HEK293 (cell line): Measurements from ENCODE around the gene BTBD16.

ENCODE experiments used
- CTCF ChIA-PET: fragments of 350-600 bp; formaldehyde crosslinking; extraction: SDS; loops from one replicate; lab custom pipeline; 2021; ENCODE audit warnings: antibody characterized with exemption; lab: Yijun Ruan, JAX
- POLR2A ChIA-PET: fragments of 300-600 bp; formaldehyde crosslinking; extraction: SDS; loops from one replicate; lab custom pipeline; 2020; ENCODE audit warnings: antibody characterized with exemption, inconsistent platforms; lab: Yijun Ruan, JAX
- H3K27ac ChIP-seq: fragments of 200-500 bp; sonication (Bioruptor generic); 2 replicates; pipeline ENCODE4 v1.5.1; 2014; ENCODE audit warnings: low read depth, low read length, control low read depth, inconsistent platforms; ENCODE audit errors: extremely low read depth
- H3K36me3 ChIP-seq, 2 experiments: fragments of 200-500 bp in 1 of 2; sonication (Bioruptor generic) in 1 of 2; 1 replicate in 1 of 2; 2 replicates in 1 of 2; pipeline ENCODE4 v1.5.1; 2014 to 2017; ENCODE audit warnings: inconsistent platforms in 2 of 2, low read length in 2 of 2; ENCODE audit not compliant: control insufficient read depth in 2 of 2, insufficient read depth in 1 of 2
- H3K4me1 ChIP-seq: fragments of 200-500 bp; sonication (Bioruptor generic); 2 replicates; pipeline ENCODE4 v1.5.1; 2014; ENCODE audit warnings: mild to moderate bottlenecking, low read length, inconsistent platforms; ENCODE audit not compliant: control insufficient read depth, insufficient read depth
- H3K4me3 ChIP-seq: 2 replicates; pipeline ENCODE4 v1.5.1; 2011; ENCODE audit warnings: low read depth, mild to moderate bottlenecking, control low read depth, low read length, moderate library complexity
- H3K9me3 ChIP-seq: fragments of 200-500 bp; sonication (Bioruptor generic); 2 replicates; pipeline ENCODE4 v1.5.1; 2014; ENCODE audit warnings: low read depth, low read length, inconsistent platforms; ENCODE audit not compliant: control insufficient read depth, insufficient read depth
- GLI2 ChIP-seq: fragments of 450-650 bp; formaldehyde crosslinking; IDR thresholded peaks from 2 replicates; pipeline ENCODE4; 2017; ENCODE audit warnings: missing biosample characterization, missing genetic modification characterization, low read depth, borderline replicate concordance
- KLF17 ChIP-seq: fragments of 450-650 bp; formaldehyde crosslinking; IDR thresholded peaks from 2 replicates; pipeline ENCODE4 v1.5.1; 2016; ENCODE audit warnings: missing biosample characterization, missing genetic modification characterization
- OVOL3 ChIP-seq: fragments of 450-650 bp; formaldehyde crosslinking; IDR thresholded peaks from 2 replicates; pipeline ENCODE4 v1.5.1; 2016; ENCODE audit warnings: missing biosample characterization, missing genetic modification characterization
- PRDM1 ChIP-seq: fragments of 450-650 bp; formaldehyde crosslinking; IDR thresholded peaks from 2 replicates; pipeline ENCODE4; 2016; ENCODE audit warnings: missing biosample characterization, missing genetic modification characterization
- SETDB1 ChIP-seq: IDR thresholded peaks from one replicate; pipeline ENCODE4 v1.6.1; 2017; ENCODE audit warnings: mild to moderate bottlenecking, low read length, moderate library complexity, mixed read lengths; ENCODE audit not compliant: insufficient read length
- ZBTB20 ChIP-seq: fragments of 450-650 bp; formaldehyde crosslinking; IDR thresholded peaks from 2 replicates; pipeline ENCODE4 v1.5.1; 2016; ENCODE audit warnings: missing biosample characterization, missing genetic modification characterization
- ZBTB49 ChIP-seq: fragments of 450-650 bp; formaldehyde crosslinking; IDR thresholded peaks from 2 replicates; pipeline ENCODE4 v1.5.1; 2016; ENCODE audit warnings: missing biosample characterization, missing genetic modification characterization, low read depth
- ZNF280D ChIP-seq: fragments of 450-650 bp; formaldehyde crosslinking; IDR thresholded peaks from 2 replicates; pipeline ENCODE4 v1.5.1; 2016; ENCODE audit warnings: missing biosample characterization, missing genetic modification characterization
- ZNF404 ChIP-seq: fragments of 450-650 bp; formaldehyde crosslinking; IDR thresholded peaks from 2 replicates; pipeline ENCODE4 v1.5.1; 2017; ENCODE audit warnings: missing biosample characterization, missing genetic modification characterization
- ZNF580 ChIP-seq: fragments of 450-650 bp; formaldehyde crosslinking; IDR thresholded peaks from 2 replicates; pipeline ENCODE4 v1.5.1; 2016; ENCODE audit warnings: missing biosample characterization, missing genetic modification characterization
- ZNF791 ChIP-seq: fragments of 450-650 bp; formaldehyde crosslinking; IDR thresholded peaks from 2 replicates; pipeline ENCODE4 v1.5.1; 2016; ENCODE audit warnings: missing biosample characterization, missing genetic modification characterization
- TF ChIP-seq, protein P1 (sequence below): fragments of 450-650 bp; formaldehyde crosslinking; IDR thresholded peaks from 2 replicates; pipeline ENCODE4 v1.5.1; 2017; ENCODE audit warnings: missing biosample characterization, missing genetic modification characterization
- TF ChIP-seq, protein P2 (sequence below): fragments of 450-650 bp; formaldehyde crosslinking; optimal IDR thresholded peaks from 2 replicates; pipeline ENCODE3; 2016; ENCODE audit warnings: missing biosample characterization, mild to moderate bottlenecking, missing genetic modification characterization
- TF ChIP-seq, protein P3 (sequence below): fragments of 450-650 bp; formaldehyde crosslinking; IDR thresholded peaks from 2 replicates; pipeline ENCODE4 v1.5.1; 2016; ENCODE audit warnings: missing biosample characterization, missing genetic modification characterization

BTBD16 gene

GRCh38 chr10:122261584-122261983 lies 9.5 kb upstream of the BTBD16 start:
- no peak overlapping the region for H3K27ac ChIP-seq
- CTCF ChIA-PET, result interaction anchor here (0.7 kb wide), 1 partner anchor 1149 kb away, joined by 4 read pairs; no protein-coding TSS in a partner anchor
- no peaks in the 10 kb centered on the region for H3K9me3 ChIP-seq
- H3K4me1 ChIP-seq, result no peaks in the 10 kb centered on the region
- POLR2A ChIA-PET, result no interaction called here
- no peak overlapping the region for H3K4me3 ChIP-seq
- no peaks in the 10 kb centered on the region for H3K36me3 ChIP-seq
- TF ChIP-seq, protein P1, sequence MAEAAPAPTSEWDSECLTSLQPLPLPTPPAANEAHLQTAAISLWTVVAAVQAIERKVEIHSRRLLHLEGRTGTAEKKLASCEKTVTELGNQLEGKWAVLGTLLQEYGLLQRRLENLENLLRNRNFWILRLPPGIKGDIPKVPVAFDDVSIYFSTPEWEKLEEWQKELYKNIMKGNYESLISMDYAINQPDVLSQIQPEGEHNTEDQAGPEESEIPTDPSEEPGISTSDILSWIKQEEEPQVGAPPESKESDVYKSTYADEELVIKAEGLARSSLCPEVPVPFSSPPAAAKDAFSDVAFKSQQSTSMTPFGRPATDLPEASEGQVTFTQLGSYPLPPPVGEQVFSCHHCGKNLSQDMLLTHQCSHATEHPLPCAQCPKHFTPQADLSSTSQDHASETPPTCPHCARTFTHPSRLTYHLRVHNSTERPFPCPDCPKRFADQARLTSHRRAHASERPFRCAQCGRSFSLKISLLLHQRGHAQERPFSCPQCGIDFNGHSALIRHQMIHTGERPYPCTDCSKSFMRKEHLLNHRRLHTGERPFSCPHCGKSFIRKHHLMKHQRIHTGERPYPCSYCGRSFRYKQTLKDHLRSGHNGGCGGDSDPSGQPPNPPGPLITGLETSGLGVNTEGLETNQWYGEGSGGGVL, result no peak
- TF ChIP-seq ZNF280D (tag by site-specific recombination), result peak; percentile 93; the same call in 1 of the 2 replicates
- no peak for TF ChIP-seq OVOL3 (tag by site-specific recombination)
- TF ChIP-seq, protein P2, sequence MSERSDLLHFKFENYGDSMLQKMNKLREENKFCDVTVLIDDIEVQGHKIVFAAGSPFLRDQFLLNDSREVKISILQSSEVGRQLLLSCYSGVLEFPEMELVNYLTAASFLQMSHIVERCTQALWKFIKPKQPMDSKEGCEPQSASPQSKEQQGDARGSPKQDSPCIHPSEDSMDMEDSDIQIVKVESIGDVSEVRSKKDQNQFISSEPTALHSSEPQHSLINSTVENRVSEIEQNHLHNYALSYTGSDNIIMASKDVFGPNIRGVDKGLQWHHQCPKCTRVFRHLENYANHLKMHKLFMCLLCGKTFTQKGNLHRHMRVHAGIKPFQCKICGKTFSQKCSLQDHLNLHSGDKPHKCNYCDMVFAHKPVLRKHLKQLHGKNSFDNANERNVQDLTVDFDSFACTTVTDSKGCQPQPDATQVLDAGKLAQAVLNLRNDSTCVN (tag by site-specific recombination), result no peak
- TF ChIP-seq ZNF791 (tag by site-specific recombination), result no peak
- no peak for TF ChIP-seq KLF17 (tag by site-specific recombination)
- 0 out of 2 replicates have a peak, but pooled peaks have one; percentile 38 for TF ChIP-seq ZNF580 (tag by site-specific recombination)
- TF ChIP-seq, protein P3, sequence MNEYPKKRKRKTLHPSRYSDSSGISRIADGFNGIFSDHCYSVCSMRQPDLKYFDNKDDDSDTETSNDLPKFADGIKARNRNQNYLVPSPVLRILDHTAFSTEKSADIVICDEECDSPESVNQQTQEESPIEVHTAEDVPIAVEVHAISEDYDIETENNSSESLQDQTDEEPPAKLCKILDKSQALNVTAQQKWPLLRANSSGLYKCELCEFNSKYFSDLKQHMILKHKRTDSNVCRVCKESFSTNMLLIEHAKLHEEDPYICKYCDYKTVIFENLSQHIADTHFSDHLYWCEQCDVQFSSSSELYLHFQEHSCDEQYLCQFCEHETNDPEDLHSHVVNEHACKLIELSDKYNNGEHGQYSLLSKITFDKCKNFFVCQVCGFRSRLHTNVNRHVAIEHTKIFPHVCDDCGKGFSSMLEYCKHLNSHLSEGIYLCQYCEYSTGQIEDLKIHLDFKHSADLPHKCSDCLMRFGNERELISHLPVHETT, result no peak
- no peak for TF ChIP-seq ZBTB20 (tag by site-specific recombination)
- TF ChIP-seq GLI2 (tag by site-specific recombination), result no peak
- TF ChIP-seq PRDM1 (tag by site-specific recombination), result no peak
- TF ChIP-seq ZBTB49 (tag by site-specific recombination), result no peak
- TF ChIP-seq ZNF404 (tag by site-specific recombination), result no peak
- TF ChIP-seq SETDB1, result peak; percentile 44
- TF ChIP-seq, all 188 proteins: peak for 3
